Measurements from ENCODE around the gene ATF6.

- TF ChIP-seq CTCF (IDR thresholded peaks at IDR 0.05; ENCODE audit: low read depth, low read length) = no peak
- TF ChIP-seq POLR2A (IDR thresholded peaks at IDR 0.05; ENCODE audit: extremely low read depth, insufficient read length) = no peak
These were observed 233.9 kb downstream of the ATF6 start for GRCh38 chr1:162000053-162000420.

Measured in NB4 (cell line).